Vagina (tissue), 2 donors: Measurements from ENCODE around the gene FCHO2.

Experiments used
- POLR2A ChIP-seq, 2 donors: fragments of 450-650 bp; IDR thresholded peaks; one replicate each; pipeline ENCODE4 v1.6.1; 2017; ENCODE audit warnings: antibody characterized with exemption in 2 of 2, mild to moderate bottlenecking in 2 of 2, moderate library complexity in 2 of 2
- TF ChIP-seq, protein P1 (sequence below), 3 experiments: fragments of 450-650 bp in 2 of 3; fragments of 200-600 bp in 1 of 3; sonication (generic) in 1 of 3; IDR thresholded peaks; one replicate each; pipeline ENCODE4 v1.5.1; 2017 to 2019; ENCODE audit warnings: antibody characterized with exemption in 3 of 3, mild to moderate bottlenecking in 2 of 3, moderate library complexity in 2 of 3

- TF ChIP-seq POLR2A (IDR thresholded peaks at IDR 0.05) = no peak
- TF ChIP-seq, protein P1, sequence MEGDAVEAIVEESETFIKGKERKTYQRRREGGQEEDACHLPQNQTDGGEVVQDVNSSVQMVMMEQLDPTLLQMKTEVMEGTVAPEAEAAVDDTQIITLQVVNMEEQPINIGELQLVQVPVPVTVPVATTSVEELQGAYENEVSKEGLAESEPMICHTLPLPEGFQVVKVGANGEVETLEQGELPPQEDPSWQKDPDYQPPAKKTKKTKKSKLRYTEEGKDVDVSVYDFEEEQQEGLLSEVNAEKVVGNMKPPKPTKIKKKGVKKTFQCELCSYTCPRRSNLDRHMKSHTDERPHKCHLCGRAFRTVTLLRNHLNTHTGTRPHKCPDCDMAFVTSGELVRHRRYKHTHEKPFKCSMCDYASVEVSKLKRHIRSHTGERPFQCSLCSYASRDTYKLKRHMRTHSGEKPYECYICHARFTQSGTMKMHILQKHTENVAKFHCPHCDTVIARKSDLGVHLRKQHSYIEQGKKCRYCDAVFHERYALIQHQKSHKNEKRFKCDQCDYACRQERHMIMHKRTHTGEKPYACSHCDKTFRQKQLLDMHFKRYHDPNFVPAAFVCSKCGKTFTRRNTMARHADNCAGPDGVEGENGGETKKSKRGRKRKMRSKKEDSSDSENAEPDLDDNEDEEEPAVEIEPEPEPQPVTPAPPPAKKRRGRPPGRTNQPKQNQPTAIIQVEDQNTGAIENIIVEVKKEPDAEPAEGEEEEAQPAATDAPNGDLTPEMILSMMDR (IDR thresholded peaks at IDR 0.05) = no peak
Observed at GRCh38 chr5:72938206-72938605, 17.6 kb upstream of the FCHO2 start.
